Epithelial cell of esophagus (primary cell): ENCODE data around the gene EVA1A.
A peak's percentile ranks its signal among the peaks of the same experiment; 100 is the strongest.

Experiments used
- DNase-seq: peaks from one replicate; pipeline ENCODE4 v3.0.0; 2010; ENCODE audit warnings: low read depth
- H3K4me3 ChIP-seq: 2 replicates; pipeline ENCODE4 v1.5.1; 2011; ENCODE audit warnings: mild to moderate bottlenecking, low read length, control low read depth
- TF ChIP-seq, protein P1 (sequence below): IDR thresholded peaks from 2 replicates; pipeline ENCODE4 v1.5.1; 2011; ENCODE audit warnings: low read depth, mild to moderate bottlenecking, low read length, control low read depth, inconsistent platforms; ENCODE audit not compliant: insufficient read depth; ENCODE audit errors: missing control alignments

The EVA1A gene

DNA sequence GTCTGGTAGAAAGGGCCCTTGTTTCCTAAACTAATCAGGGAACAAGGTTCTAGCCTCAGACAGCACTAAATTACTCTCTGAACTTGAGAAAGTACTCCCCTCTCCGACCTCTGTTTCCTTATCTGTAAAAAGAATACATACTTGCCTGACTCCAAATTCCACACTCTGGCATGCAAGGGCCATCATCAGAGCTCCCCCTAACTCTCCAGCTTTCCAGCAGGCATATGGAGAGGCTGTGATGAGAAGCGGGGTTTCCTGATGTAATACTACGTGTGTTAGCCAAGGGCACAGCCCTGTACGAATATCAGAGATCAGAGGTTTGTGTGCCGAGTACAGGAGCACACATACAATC is 1.8 kb upstream of the EVA1A start:
- DNase-seq: no peak
- TF ChIP-seq, protein P1, sequence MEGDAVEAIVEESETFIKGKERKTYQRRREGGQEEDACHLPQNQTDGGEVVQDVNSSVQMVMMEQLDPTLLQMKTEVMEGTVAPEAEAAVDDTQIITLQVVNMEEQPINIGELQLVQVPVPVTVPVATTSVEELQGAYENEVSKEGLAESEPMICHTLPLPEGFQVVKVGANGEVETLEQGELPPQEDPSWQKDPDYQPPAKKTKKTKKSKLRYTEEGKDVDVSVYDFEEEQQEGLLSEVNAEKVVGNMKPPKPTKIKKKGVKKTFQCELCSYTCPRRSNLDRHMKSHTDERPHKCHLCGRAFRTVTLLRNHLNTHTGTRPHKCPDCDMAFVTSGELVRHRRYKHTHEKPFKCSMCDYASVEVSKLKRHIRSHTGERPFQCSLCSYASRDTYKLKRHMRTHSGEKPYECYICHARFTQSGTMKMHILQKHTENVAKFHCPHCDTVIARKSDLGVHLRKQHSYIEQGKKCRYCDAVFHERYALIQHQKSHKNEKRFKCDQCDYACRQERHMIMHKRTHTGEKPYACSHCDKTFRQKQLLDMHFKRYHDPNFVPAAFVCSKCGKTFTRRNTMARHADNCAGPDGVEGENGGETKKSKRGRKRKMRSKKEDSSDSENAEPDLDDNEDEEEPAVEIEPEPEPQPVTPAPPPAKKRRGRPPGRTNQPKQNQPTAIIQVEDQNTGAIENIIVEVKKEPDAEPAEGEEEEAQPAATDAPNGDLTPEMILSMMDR: no peak

DNA sequence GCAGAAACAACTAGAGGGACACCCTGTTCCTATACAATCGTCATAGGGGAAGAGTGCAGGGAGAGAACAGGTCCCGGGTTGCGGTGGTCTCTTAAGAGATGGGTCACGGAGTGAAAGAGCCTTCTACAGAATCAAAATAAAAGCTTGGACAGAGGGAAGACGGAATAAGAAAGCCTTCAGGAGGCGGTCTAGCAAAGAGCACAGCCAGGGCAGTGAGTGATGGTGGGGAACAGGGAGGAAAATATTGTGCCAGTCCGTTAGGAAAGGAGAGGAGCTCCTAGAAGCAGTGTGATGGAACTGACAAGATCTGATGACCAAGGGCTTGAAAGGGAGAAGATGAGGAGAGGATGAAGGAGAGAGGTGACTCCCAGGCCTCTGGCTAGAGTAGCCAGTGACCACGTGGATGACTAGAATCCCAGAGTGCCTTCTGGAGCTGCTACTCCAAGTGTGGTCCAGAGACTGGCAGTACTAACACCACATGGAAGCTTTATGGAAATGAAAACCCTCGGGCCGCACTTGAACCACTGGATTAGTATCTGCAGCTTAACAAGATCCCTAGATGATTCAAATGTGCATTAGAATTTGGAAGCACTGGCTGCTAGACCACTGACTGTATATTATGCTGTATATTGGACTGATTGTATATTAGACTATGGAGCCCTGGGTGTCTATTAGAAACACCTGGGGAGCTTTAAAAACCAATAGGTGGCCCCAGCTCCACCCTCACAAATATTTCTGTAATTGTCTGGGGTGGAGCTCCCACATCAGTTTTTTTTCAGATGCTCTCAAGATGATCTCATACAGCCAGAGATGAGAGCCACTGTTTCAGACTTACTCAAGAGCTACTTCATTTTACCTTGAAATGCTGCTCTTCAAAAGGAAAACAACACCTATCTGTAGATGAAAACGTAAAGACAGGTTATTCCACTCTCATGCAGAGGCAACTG is 1.1 kb upstream of the EVA1A start:
- TF ChIP-seq, protein P1: no peak
- peak; percentile 70 for DNase-seq
- no peak overlapping the region for H3K4me3 ChIP-seq

More for the DNA sequence above, 1.8 kb upstream of the EVA1A start:
- H3K4me3 ChIP-seq: no peak overlapping the region

DNA sequence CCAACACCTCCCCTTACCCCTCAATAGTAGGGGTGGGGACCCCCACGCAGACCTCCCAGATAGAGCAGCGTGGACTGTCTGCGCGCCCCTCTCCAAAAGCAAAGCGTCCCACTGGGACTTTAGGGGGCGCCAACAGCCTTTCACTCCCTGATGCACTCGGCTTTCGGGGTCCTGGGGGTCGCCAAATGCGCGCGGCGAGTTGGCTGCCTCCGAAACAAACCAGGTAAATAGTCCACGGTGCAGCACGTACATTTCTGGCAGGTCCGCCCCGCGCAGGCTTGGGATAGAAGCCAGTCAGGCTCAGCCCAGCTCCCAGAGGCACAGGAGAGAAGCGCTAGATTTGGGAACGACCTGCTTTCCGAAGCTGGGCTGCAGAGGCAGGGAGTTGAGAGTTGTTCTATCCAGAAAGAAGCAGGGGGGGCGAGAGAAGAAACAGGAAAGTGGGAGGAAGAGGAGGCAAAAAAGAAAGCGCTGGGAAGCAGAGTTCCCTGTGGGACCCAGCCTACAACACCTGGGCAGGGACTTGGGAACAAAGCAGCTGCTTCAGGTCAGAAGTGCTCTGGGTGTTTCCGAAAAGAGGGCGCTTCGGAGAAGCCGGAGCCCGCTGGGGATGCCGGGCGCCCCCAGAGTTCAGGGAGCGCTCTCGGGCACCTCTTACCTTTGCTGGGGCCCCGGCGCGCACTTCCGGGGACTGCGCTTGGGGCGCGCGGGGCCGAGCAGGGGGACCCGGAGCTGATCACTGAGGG is 544 bp downstream of the EVA1A start:
- DNase-seq: peak; percentile 54
- TF ChIP-seq, protein P1: peak; percentile 33
- H3K4me3 ChIP-seq: peak overlapping the region; percentile 60

DNA sequence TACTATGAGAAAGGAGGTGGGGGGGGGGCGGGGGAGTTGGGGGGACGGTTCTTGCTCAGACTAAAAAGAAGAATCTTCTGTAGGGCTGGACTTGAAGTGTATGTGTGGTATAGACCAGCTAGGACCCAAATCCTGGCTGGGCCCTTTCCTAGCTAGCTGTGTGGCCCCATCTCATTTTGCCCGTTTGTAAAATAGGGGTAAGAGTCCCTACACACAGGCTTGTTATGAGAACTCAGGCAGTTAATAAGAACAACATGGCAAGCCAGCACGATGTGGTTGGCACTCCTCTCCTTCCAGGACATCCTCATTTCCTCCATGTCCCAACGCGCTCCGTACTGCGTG is 1.1 kb downstream of the EVA1A start:
- peak overlapping the region; percentile 60 for H3K4me3 ChIP-seq
- TF ChIP-seq, protein P1: no peak
- DNase-seq: no peak

DNA sequence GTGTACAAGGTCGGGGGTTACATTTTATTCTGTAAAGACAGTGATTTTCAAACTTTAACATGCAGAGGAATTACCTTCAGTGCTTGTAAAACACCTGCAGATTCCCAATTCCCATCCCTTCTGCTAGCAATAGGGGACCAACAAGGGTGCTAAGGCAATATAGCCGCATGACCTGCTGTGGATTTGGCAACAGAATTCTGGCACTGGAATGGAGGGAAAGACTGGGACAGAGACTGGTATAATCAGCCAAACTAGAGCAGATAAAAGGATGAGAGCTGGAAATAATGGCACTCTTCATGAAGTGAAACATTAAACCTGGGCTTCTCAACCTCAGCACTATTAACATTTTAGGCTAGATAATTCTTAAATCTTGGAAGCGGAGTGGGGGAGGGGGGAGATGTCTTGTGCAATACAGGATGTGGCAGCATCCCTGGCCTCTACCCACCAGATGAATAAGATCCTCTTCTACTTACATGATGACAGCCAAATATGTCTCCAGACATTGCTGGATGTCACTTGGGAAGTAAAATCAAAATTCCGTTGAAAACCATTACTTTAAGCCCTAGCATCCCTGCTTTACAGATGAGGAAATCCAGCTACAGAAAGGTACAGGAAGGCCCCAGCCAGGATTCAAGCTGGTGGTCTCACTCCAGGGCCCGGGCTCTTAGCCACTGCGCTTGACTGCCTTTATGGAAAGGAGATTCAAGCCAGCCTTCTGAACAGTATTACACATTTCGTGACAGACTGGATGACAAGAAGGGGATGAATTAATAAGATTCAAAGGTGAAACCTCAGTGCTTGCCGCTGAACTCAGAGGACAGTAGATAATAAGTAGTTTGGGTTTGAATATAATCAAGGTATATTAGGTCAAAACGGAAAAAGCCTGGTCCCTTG is 1.7 kb downstream of the EVA1A start:
- TF ChIP-seq, protein P1: no peak
- H3K4me3 ChIP-seq: no peak overlapping the region
- DNase-seq: no peak

DNA sequence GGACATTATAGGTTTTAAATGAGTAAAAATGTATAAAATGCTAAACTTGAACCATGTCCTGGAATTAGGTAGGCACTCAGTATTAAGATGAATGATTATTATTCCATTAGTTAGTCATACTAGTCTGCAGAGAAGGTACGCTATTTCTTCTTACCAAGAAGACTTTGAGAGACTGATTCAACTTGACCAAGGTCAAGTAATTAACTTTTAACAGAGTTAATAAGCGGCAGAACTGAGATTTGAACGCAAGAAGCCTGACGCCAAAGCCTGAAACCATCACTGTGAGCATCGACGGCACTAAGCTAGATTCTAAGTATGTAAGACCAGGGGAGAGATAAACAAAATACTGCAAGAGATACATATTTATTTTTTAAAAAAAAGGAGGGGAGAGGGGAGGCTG is 2.6 kb downstream of the EVA1A start:
- no peak overlapping the region for H3K4me3 ChIP-seq
- TF ChIP-seq, protein P1: no peak
- no peak for DNase-seq
